ENCODE results near the gene TH.

TH gene

GRCh38 chr11:2171591-2172003 is at the start of gene TH:
Gene TH, minus strand, starts transcription at chr11:2171815. Its CDS starts 29 bp downstream, at chr11:2171786.
- no peak for DNase-seq (ENCODE audit: low spot score)

DNA sequence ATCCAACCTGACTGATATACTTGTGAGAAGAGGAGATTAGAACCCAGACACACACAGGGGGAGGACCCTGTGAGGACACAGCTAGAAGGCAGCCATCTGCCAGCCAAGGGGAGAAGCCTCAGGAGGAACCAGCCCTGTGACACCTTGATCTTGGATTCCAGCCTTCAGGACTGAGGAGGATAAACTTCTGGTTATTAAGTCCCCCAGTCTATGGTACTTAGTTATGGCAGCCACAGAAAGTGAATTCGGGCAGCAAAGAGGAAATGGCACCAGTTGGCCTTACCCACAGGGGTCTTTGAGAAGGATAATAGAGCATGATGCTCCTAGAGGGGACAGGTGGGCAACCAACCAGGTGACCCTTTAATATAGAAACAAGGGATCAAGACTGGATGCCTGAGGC is 49.4 kb upstream of the TH start:
- DNase-seq (ENCODE audit: low spot score): no peak

- no peak for DNase-seq (ENCODE audit: low spot score)
These were observed 48.7 kb upstream of the TH start for GRCh38 chr11:2220173-2220771.

DNA sequence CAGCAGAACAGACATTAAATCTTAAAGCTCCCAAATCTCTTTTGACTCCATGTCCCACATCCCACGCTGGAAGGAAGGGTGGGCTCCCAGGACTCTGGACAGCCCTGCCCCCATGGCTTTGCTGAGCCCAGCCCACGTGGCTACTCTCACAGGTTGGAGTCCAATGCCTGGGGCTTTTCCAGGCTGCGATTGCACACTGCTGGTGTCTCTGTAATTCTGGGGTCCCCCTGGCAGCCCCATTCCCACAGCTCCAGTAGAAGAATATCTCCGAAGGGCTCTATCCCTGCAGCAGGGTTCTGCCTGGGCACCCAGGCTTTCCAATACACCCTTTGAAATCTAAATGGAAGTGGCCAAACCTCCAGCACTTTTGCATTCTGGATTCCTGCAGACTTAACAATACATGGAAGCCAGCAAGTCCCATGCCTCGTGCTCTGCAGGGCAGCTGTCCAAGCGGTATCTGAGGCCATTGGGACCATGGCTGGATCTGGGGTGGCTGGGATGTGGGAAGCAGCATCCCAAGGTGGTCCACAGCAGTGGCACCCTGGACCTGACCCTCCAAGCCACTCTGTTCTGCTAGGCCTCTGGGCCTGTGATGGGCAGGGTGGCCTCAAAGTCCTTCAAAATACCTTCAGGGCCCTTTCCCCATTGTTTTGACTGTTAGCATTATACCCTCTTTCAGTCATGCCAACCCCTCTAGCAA is 47.9 kb upstream of the TH start:
- DNase-seq (ENCODE audit: low spot score): no peak

GRCh38 chr11:2218031-2218633 is 46.5 kb upstream of the TH start:
- DNase-seq (ENCODE audit: low spot score): no peak

- DNase-seq (ENCODE audit: low spot score): no peak
These were observed 45.8 kb upstream of the TH start for GRCh38 chr11:2217211-2218030.

DNA sequence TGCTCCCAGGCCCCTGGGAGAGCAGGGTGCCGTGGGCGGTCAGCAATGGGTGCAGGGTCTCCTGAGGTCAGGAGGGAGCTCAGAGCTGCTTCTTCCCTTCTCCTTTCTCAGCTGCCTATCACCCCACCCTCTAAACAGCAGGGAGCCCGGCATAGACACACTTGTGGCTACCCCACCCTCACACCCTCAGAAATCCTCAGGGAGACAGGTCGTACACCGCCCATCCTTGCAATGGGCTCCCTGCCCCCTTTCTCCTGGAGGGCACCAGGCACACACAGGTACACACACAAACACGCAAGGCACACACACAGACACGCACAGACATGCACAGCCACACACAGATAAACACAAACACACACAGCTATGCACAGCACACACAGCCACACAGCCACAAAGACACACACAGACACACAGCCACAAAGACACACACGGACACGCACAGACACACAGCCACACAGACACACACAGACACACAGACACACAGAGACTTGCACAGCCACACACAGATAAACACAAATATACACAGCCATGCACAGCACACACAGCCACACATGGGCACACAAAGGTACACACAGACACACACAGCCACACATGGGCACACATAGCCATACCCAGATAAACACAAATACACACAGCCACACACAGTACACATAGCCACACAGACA is 44.9 kb upstream of the TH start:
- DNase-seq (ENCODE audit: low spot score): no peak

GRCh38 chr11:2215561-2216399 is 44.2 kb upstream of the TH start:
- no peak for DNase-seq (ENCODE audit: low spot score)

DNA sequence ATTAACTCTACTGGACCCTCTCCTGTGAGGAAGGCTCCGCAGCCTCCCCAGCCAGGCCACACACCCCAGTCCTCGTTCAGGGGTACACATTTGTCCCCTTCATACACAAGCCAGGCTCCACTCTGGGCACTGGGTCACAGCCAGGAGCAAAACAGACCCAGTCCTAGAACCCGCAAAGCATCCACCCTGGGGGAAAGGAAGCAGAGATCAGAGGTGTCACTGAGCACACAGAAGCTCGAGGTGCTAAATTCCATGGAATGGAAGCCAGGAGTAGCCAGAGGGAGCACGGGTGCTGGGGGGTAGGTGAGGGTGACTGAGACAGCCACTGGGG is 43.6 kb upstream of the TH start:
- no peak for DNase-seq (ENCODE audit: low spot score)

DNA sequence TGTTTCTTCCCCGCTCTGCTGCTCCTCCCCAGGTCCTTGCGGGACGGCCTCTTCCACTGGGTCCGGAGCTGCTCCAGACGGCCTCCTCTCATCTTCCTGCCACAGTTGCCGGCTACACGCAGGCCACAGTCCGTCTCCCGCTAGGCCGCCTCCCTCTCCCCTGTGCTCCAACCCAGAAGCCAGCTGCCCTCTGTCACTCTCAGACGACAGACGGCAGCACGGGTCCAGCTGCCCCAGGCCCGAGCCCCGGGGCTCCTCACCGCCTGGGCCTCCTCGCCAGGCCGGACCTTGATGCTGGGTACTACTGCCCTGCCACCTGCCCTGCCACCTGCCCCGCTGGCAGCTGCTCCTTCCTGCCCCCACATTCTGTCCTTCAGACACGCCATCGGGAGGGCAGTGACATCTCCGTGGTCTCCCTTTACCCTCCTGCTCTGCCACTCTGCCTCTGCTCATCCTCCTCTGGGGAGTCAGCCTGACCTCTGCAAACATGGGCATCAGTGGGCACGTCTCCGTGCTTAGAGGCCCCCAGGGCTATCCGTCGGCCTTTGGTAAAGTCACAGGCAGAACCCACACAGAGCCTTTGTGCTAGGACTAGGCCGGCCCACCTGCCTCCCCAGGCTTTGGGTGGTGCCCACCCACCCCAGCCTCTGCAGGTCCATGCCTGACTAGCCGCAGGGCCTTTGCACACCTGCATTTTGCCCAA is 43.1 kb upstream of the TH start:
- DNase-seq (ENCODE audit: low spot score): no peak

DNA sequence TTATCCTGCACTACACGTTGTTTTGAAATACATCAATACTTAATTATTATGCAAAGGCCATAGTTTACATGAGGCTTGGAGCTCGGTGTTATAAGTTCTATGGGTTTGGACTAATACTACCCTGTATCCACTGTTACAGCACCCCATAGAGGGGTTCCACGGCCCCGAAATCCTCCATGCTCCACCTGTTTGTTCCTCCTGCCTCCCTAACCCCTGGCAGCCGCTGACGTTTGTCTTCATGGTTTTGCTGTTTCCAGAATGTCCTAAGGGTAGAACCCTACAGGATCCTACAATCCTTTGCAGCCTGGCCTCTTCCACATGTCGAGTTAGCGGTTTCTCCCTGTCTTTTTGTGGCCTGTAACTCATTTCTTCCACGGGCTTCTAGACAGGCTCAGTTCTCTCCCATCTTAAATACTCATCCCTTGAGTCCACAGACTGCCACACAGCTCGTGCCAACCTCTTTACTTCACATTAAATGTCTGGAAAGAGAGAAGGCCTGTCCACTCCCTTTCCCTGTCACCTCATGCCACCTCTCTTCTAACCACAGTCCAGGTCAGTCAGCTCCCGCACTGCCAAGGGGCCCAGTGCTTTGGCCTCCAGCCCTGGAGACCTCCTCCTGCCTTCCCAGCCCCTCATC is 42.4 kb upstream of the TH start:
- DNase-seq (ENCODE audit: low spot score): no peak

GRCh38 chr11:2213384-2213842 is 41.8 kb upstream of the TH start:
- DNase-seq (ENCODE audit: low spot score): no peak

GRCh38 chr11:2212411-2213251 is 41.0 kb upstream of the TH start:
- no peak for DNase-seq (ENCODE audit: low spot score)

GRCh38 chr11:2211113-2211971 is 39.7 kb upstream of the TH start:
- no peak for DNase-seq (ENCODE audit: low spot score)

DNA sequence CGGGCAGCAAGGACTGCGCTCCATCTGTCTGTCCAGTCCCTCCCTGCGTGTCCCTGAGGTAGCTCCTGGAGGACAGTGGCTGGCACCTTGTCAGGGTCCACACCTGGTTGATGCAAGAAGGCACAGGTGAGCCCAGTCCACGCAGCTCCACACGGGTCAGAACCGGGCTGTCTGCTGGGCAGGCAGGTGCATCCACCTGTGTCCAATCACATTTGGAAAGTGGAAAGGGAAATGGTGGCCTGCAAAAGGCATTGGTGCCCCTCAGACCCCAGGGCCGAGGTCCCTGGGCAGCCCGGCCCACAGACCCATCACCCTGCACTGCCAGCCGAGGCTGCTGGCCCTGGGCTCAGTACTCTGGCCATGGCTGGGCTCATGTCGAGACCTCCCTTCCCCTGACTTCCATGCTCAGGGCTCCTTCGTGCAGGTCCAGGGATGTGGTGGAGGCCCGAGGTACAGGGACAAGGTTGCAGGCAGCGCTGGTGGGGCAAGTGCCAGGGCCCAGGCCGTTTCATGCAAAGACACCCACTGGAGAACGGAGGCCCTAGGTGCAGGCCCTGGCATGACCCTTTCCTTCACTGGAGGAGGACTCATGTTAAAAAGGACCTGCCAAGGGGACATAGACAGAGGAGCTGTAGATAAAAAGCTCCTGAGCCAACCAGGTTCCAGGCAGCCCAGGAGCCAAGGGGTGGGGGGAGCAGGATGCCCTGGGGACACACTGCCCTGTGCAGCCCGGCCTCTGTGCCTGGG is 38.9 kb upstream of the TH start:
- no peak for DNase-seq (ENCODE audit: low spot score)

GRCh38 chr11:2209900-2210321 is 38.3 kb upstream of the TH start:
- DNase-seq (ENCODE audit: low spot score): no peak

- no peak for DNase-seq (ENCODE audit: low spot score)
These were observed 37.8 kb upstream of the TH start for GRCh38 chr11:2209370-2209801.
